HCT116 (cell line): ENCODE data around the gene AOPEP. TPM values are rescaled to one million over a fixed set of nuclear protein-coding genes. Genes with fewer than 3 reads are reported as not detected.

ENCODE experiments used
- ATAC-seq: fragments of 200-7000 bp; cut with Tn5 transposase; 2 replicates; pipeline ENCODE4 v1.9.1; 2020; ENCODE audit warnings: mild to moderate bottlenecking, moderate library complexity
- BruUV-seq: library from RNA; stranded (reverse); fragments of 400-500 nt; replicated peaks from 2 replicates; lab custom pipeline; 2021; lab: Mats Ljungman, UMichigan
- CTCF ChIA-PET: fragments of 300-600 bp; sonication (Branson Sonifier 250); formaldehyde crosslinking; loops from one replicate; lab custom pipeline; 2021; ENCODE audit warnings: antibody characterized with exemption; lab: Charles Lee
- POLR2A ChIA-PET: fragments of 300-600, 350-600 bp; sonication (Branson Sonifier 250); formaldehyde crosslinking; loops from one replicate; lab custom pipeline; 2021; ENCODE audit warnings: antibody characterized with exemption; lab: Charles Lee
- RAD21 ChIA-PET, 2 experiments: fragments of 300-600 bp; sonication (Branson Sonifier 250); formaldehyde crosslinking; loops; one replicate each; lab custom pipeline; 2023; ENCODE audit warnings: low total read pairs in 2 of 2; ENCODE audit not compliant: uncharacterized antibody in 2 of 2, unreplicated experiment in 2 of 2, low non-redundant PET in 1 of 2; lab: Charles Lee
- DNase-seq: peaks from one replicate; pipeline ENCODE4 v3.0.0-alpha.2; 2010; ENCODE audit warnings: low read depth, low spot score
- H2AFZ ChIP-seq: fragments of 200-600 bp; shearing (Covaris generic), sonication (generic); 2 replicates; pipeline ENCODE4 v1.6.1; 2017; ENCODE audit warnings: low read depth, mixed run types, mixed read lengths, antibody characterized with exemption, low read length; ENCODE audit not compliant: poor library complexity, severe bottlenecking
- H3K27ac ChIP-seq: 2 replicates; pipeline ENCODE4 v1.5.1; 2012; ENCODE audit warnings: low read depth, low read length
- H3K27me3 ChIP-seq: fragments of 200-600 bp; sonication (generic); 2 replicates; pipeline ENCODE4 v1.6.1; 2016; ENCODE audit warnings: mixed run types, low read length, mixed read lengths; ENCODE audit not compliant: insufficient read depth
- H3K36me3 ChIP-seq, 2 experiments: fragments of 200-500 bp in 1 of 2; fragments of 200-600 bp in 1 of 2; sonication (Bioruptor generic) in 1 of 2; sonication (generic) in 1 of 2; 2 replicates each; pipeline versions ENCODE4 v1.5.1 to v1.6.1; 2014 to 2016; ENCODE audit warnings: low read length in 2 of 2, inconsistent platforms in 1 of 2, mixed read lengths in 1 of 2, mixed run types in 1 of 2; ENCODE audit not compliant: insufficient read depth in 2 of 2, control insufficient read depth in 1 of 2
- H3K4me1 ChIP-seq, 2 experiments: fragments of 200-600 bp in 1 of 2; sonication (generic) in 1 of 2; 2 replicates each; pipeline versions ENCODE4 v1.5.1 to v1.6.1; 2012 to 2017; ENCODE audit warnings: low read length in 2 of 2, inconsistent platforms in 1 of 2, mild to moderate bottlenecking in 1 of 2, mixed read lengths in 1 of 2, mixed run types in 1 of 2, moderate library complexity in 1 of 2; ENCODE audit not compliant: insufficient read depth in 2 of 2, control insufficient read depth in 1 of 2
- H3K4me2 ChIP-seq: fragments of 200-600 bp; sonication (generic); 2 replicates; pipeline ENCODE4 v1.6.1; 2017; ENCODE audit warnings: mixed run types, low read length, mixed read lengths
- H3K4me3 ChIP-seq, 2 experiments: fragments of 200-600 bp in 1 of 2; sonication (generic) in 1 of 2; replicated peaks in 1 of 2; 2 replicates each; pipeline ENCODE4 v1.5.1; 2011 to 2016; ENCODE audit warnings: low read length in 2 of 2, control low read depth in 1 of 2, low read depth in 1 of 2, mild to moderate bottlenecking in 1 of 2, mixed read lengths in 1 of 2, mixed run types in 1 of 2
- H3K79me2 ChIP-seq: fragments of 200-600 bp; sonication (generic); 2 replicates; pipeline ENCODE4 v1.6.1; 2017; ENCODE audit warnings: mild to moderate bottlenecking, mixed run types, low read length, moderate library complexity, mixed read lengths; ENCODE audit not compliant: insufficient read depth
- H3K9ac ChIP-seq: fragments of 200-600 bp; sonication (generic); 2 replicates; pipeline ENCODE4 v1.6.1; 2016; ENCODE audit warnings: low read length, mixed read lengths
- H3K9me2 ChIP-seq: fragments of 200-600 bp; sonication (generic), shearing (Covaris generic); 2 replicates; pipeline ENCODE4 v1.6.1; 2017; ENCODE audit warnings: mixed run types, mild to moderate bottlenecking, moderate library complexity; ENCODE audit not compliant: insufficient read depth
- H3K9me3 ChIP-seq, 2 experiments: fragments of 200-500 bp in 1 of 2; fragments of 200-600 bp in 1 of 2; sonication (Bioruptor generic) in 1 of 2; sonication (generic) in 1 of 2; 2 replicates each; pipeline ENCODE4 v1.6.1; 2014 to 2017; ENCODE audit warnings: low read length in 2 of 2, mixed read lengths in 2 of 2, inconsistent platforms in 1 of 2, low read depth in 1 of 2, mild to moderate bottlenecking in 1 of 2, mixed run types in 1 of 2, moderate library complexity in 1 of 2; ENCODE audit not compliant: control insufficient read depth in 1 of 2, insufficient read depth in 1 of 2
- H4K20me1 ChIP-seq: fragments of 200-600 bp; sonication (generic), shearing (Covaris generic); 2 replicates; pipeline ENCODE4 v1.6.1; 2017; ENCODE audit warnings: mixed run types, mild to moderate bottlenecking, moderate library complexity; ENCODE audit not compliant: insufficient read depth
- CEBPB ChIP-seq: IDR thresholded peaks from 2 replicates; pipeline ENCODE4 v1.6.1; 2012; ENCODE audit warnings: low read depth
- FOSL1 ChIP-seq: IDR thresholded peaks from 2 replicates; pipeline ENCODE4 v1.6.1; 2012; ENCODE audit warnings: low read depth
- JUND ChIP-seq: IDR thresholded peaks from 2 replicates; pipeline ENCODE4 v1.6.1; 2012
- POLR2A ChIP-seq: IDR thresholded peaks from 2 replicates; pipeline ENCODE4 v1.7.0; 2011; ENCODE audit warnings: borderline replicate concordance; ENCODE audit not compliant: insufficient read depth, insufficient read length; ENCODE audit errors: extremely low read depth
- RAD21 ChIP-seq: IDR thresholded peaks from 2 replicates; pipeline ENCODE4 v1.6.1; 2012; ENCODE audit warnings: low read depth, mild to moderate bottlenecking
- SP1 ChIP-seq: IDR thresholded peaks from 2 replicates; pipeline ENCODE4 v1.6.1; 2012; ENCODE audit warnings: low read depth
- TCF7L2 ChIP-seq: IDR thresholded peaks from 2 replicates; pipeline ENCODE4 v1.7.0; 2011; ENCODE audit warnings: borderline replicate concordance, inconsistent platforms; ENCODE audit not compliant: insufficient read depth, insufficient read length; ENCODE audit errors: extremely low read depth
- intact Hi-C: fragments of 100-400 bp; cut with micrococcal nuclease; formaldehyde crosslinking; loops from 2 replicates; pipeline ENCODE4 v1.10.0; 2022
- total RNA-seq: library from RNA; stranded (reverse); gene quantifications from one replicate; pipeline ENCODE4 v1.2.1, GENCODE V29; 2021; ENCODE audit not compliant: unreplicated experiment
- TF ChIP-seq, protein P1 (sequence below), 3 experiments: fragments of 200-600 bp in 1 of 3; sonication (generic) in 1 of 3; IDR thresholded peaks in 2 of 3; conservative IDR thresholded peaks in 1 of 3; 2 replicates each; pipeline ENCODE4 v1.5.1; 2012 to 2017; ENCODE audit warnings: low read depth in 2 of 3, low read length in 2 of 3, antibody characterized with exemption in 1 of 3, borderline replicate concordance in 1 of 3, control low read depth in 1 of 3, mild to moderate bottlenecking in 1 of 3, mixed read lengths in 1 of 3, mixed run types in 1 of 3, moderate library complexity in 1 of 3; ENCODE audit not compliant: insufficient read depth in 1 of 3

AOPEP gene
- total RNA-seq, 1 experiment from 2014 or later: 15.1 TPM

DNA sequence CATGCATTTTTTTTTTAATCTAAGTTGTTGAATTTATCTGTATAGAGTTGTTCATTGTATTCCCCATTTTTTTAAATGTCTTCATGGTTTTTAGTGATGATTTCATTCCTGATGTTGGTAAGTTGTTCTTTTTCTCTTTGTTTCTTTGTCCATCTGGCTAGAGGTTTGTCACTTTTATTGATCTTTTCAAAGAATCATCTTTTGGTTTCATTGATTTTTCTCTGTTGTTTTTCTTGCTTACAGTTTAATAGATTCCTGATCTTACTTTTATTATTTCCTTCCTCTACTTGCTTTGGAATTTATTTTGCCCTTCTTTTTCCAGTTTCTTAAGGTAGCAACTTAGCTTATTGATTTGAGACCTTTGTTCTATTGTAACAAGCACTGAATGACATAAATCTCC lies 114.2 kb downstream of the AOPEP start:
- no peak overlapping the region for H3K9ac ChIP-seq
- no peaks in the 10 kb centered on the region for H3K36me3 ChIP-seq
- no peaks in the 10 kb centered on the region for H3K9me3 ChIP-seq
- peaks cover 0 to 4% of the 10 kb centered on the region in 2 experiments; a peak in 1 of 4 replicates for H3K4me1 ChIP-seq
- ATAC-seq (no peak), DNase-seq (no peak)
- H3K27ac ChIP-seq: no peak overlapping the region
- ChIA-PET CTCF (no interaction called here), POLR2A (no interaction called here), RAD21 (interaction anchor here in 1 of 2 experiments (0.7 kb wide), 1 partner anchor 17 kb away, joined by 4 read pairs; no protein-coding TSS in a partner anchor)
- no peaks in the 10 kb centered on the region for H4K20me1 ChIP-seq
- 0 out of 2 replicates have a peak, but pooled peaks cover 4% of the 10 kb centered on the region for H3K79me2 ChIP-seq
- H3K9me2 ChIP-seq: no peaks in the 10 kb centered on the region
- no peak overlapping the region for H3K4me3 ChIP-seq
- no peak overlapping the region for H3K4me2 ChIP-seq
- H2AFZ ChIP-seq: no peak overlapping the region
- intact Hi-C loops: loop anchor here (10.0 kb wide), 1 partner anchor 64 kb away; no protein-coding TSS in a partner anchor
- H3K27me3 ChIP-seq: no peaks in the 10 kb centered on the region
- no peak for TF ChIP-seq FOSL1
- no peak for TF ChIP-seq SP1
- no peak for TF ChIP-seq JUND
- no peak for TF ChIP-seq TCF7L2
- no peak for TF ChIP-seq POLR2A
- TF ChIP-seq RAD21: no peak
- no TSS peak for BruUV-seq

- Histone ChIP-seq H3K4me3 (no peak overlapping the region), H3K27ac (no peak overlapping the region), H3K27me3 (no peaks in the 10 kb centered on the region), H3K79me2 (0 out of 2 replicates have a peak, but pooled peaks cover 4% of the 10 kb centered on the region), H3K36me3 (no peaks in the 10 kb centered on the region), H3K4me1 (peaks cover 0 to 14% of the 10 kb centered on the region in 2 experiments; a peak in 1 of 4 replicates), H2AFZ (no peak overlapping the region), H3K9ac (no peak overlapping the region), H4K20me1 (no peaks in the 10 kb centered on the region), H3K9me2 (no peaks in the 10 kb centered on the region), H3K4me2 (no peak overlapping the region), H3K9me3 (no peaks in the 10 kb centered on the region)
- TF ChIP-seq CEBPB: no peak
- TF ChIP-seq, protein P1, sequence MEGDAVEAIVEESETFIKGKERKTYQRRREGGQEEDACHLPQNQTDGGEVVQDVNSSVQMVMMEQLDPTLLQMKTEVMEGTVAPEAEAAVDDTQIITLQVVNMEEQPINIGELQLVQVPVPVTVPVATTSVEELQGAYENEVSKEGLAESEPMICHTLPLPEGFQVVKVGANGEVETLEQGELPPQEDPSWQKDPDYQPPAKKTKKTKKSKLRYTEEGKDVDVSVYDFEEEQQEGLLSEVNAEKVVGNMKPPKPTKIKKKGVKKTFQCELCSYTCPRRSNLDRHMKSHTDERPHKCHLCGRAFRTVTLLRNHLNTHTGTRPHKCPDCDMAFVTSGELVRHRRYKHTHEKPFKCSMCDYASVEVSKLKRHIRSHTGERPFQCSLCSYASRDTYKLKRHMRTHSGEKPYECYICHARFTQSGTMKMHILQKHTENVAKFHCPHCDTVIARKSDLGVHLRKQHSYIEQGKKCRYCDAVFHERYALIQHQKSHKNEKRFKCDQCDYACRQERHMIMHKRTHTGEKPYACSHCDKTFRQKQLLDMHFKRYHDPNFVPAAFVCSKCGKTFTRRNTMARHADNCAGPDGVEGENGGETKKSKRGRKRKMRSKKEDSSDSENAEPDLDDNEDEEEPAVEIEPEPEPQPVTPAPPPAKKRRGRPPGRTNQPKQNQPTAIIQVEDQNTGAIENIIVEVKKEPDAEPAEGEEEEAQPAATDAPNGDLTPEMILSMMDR (IDR thresholded peaks at IDR 0.05 in 2 of 3, conservative IDR thresholded peaks at IDR 0.05 in 1 of 3; ENCODE audit: borderline replicate concordance in 1 of 3, insufficient read depth in 1 of 3, low read depth in 2 of 3, low read length in 2 of 3): no peak
- intact Hi-C loops: loop anchor here (10.0 kb wide), 1 partner anchor 62 kb away; no protein-coding TSS in a partner anchor
- BruUV-seq: no TSS peak
- CTCF ChIA-PET: no interaction called here
- POLR2A ChIA-PET: no interaction called here
- ATAC-seq (no peak), DNase-seq (no peak)
- RAD21 ChIA-PET: no interaction called here
These were observed 116.6 kb downstream of the AOPEP start for GRCh38 chr9:94843134-94843533.
